Smooth muscle cell (in vitro differentiated cells): ENCODE measurements around the gene LIPC. TPM values are rescaled to one million over a fixed set of nuclear protein-coding genes. Genes with fewer than 3 reads are reported as not detected.

Experiments
- DNase-seq: peaks from one replicate; lab custom pipeline; 2025; ENCODE audit not compliant: unreplicated experiment; lab: John Stamatoyannopoulos, UW
- H2AFZ ChIP-seq: fragments of 200-600 bp; sonication (generic); 2 replicates; pipeline ENCODE4 v1.6.0; 2016; ENCODE audit warnings: antibody characterized with exemption, low read depth, mild to moderate bottlenecking
- H3F3A ChIP-seq: fragments of 200-600 bp; sonication (generic); 2 replicates; pipeline ENCODE4 v1.6.0; 2017; ENCODE audit warnings: antibody characterized with exemption, low read depth
- H3K27ac ChIP-seq: fragments of 200-600 bp; sonication (generic); 2 replicates; pipeline ENCODE4 v1.5.1; 2016; ENCODE audit warnings: low read depth, mild to moderate bottlenecking
- H3K27me3 ChIP-seq: fragments of 200-600 bp; sonication (generic); 2 replicates; pipeline ENCODE4 v1.6.1; 2016; ENCODE audit warnings: low read depth, mild to moderate bottlenecking
- H3K36me3 ChIP-seq: fragments of 200-600 bp; sonication (generic); 2 replicates; pipeline ENCODE4 v1.5.1; 2016; ENCODE audit warnings: low read depth
- H3K4me1 ChIP-seq: fragments of 200-600 bp; sonication (generic); 2 replicates; pipeline ENCODE4 v1.5.1; 2016; ENCODE audit warnings: low read depth
- H3K4me2 ChIP-seq: fragments of 200-600 bp; sonication (generic); 2 replicates; pipeline ENCODE4 v1.6.0; 2016; ENCODE audit warnings: mild to moderate bottlenecking
- H3K4me3 ChIP-seq: fragments of 200-600 bp; sonication (generic); 2 replicates; pipeline ENCODE4 v1.5.1; 2016; ENCODE audit warnings: mild to moderate bottlenecking
- H3K79me2 ChIP-seq: fragments of 200-600 bp; sonication (generic); 2 replicates; pipeline ENCODE4 v1.6.0; 2016; ENCODE audit warnings: low read depth, mild to moderate bottlenecking
- H3K9ac ChIP-seq: fragments of 200-600 bp; sonication (generic); 2 replicates; pipeline ENCODE4 v1.6.0; 2016; ENCODE audit warnings: low read depth
- H3K9me3 ChIP-seq: fragments of 200-600 bp; sonication (generic); replicated peaks from 2 replicates; pipeline ENCODE4 v1.5.1; 2016; ENCODE audit warnings: low read depth
- H4K20me1 ChIP-seq: fragments of 200-600 bp; sonication (generic); 2 replicates; pipeline ENCODE4 v1.6.0; 2016; ENCODE audit warnings: low read depth
- CTCF ChIP-seq: fragments of 200-600 bp; sonication (generic); IDR thresholded peaks from 2 replicates; pipeline ENCODE4 v1.5.1; 2017; ENCODE audit warnings: borderline replicate concordance, mild to moderate bottlenecking, antibody characterized with exemption; ENCODE audit not compliant: insufficient read depth, poor library complexity, severe bottlenecking
- WGBS: methylation state at CpG from one replicate; pipeline ENCODE4 v1.1.7; 2016; ENCODE audit warnings: low lambda C conversion rate; 5-methylcytosine and 5-hydroxymethylcytosine counted together
- polyA plus RNA-seq: library from polyadenylated mRNA; unstranded; fragments of >200 nt; fragmentation: Nextera tagmentation; extraction: Ambion mirVana; gene quantifications from 2 replicates; pipeline ENCODE4 v1.2.1, GENCODE V29; 2016
- total RNA-seq: library from RNA; depleted of rRNA; stranded (reverse); fragments of >200 nt; gene quantifications from 2 replicates; pipeline ENCODE4 v1.2.3, GENCODE V29; 2014

LIPC gene
- total and polyA plus RNA-seq, 2 experiments from 2014 or later, result not detected

GRCh38 chr15:58442122-58442521 lies 10.3 kb downstream of the LIPC start:
- H3K4me2 ChIP-seq, result no peak overlapping the region
- DNase-seq, result no peak
- H3K4me3 ChIP-seq, result no peak overlapping the region
- no peak overlapping the region for H2AFZ ChIP-seq
- H3K9ac ChIP-seq, result no peak overlapping the region
- H3K9me3 ChIP-seq, result no peaks in the 10 kb centered on the region
- no peaks in the 10 kb centered on the region for H3K79me2 ChIP-seq
- H3K4me1 ChIP-seq, result no peaks in the 10 kb centered on the region
- no peaks in the 10 kb centered on the region for H3K36me3 ChIP-seq
- H3K27ac ChIP-seq, result no peak overlapping the region
- no peaks in the 10 kb centered on the region for H3F3A ChIP-seq
- WGBS, result 60% methylated on average over 4 of the region's 4 CpGs
- no peaks in the 10 kb centered on the region for H3K27me3 ChIP-seq
- no peaks in the 10 kb centered on the region for H4K20me1 ChIP-seq
- TF ChIP-seq CTCF, result no peak

- Histone ChIP-seq H3K9me3 (no peaks in the 10 kb centered on the region), H3K27ac (no peak overlapping the region), H3F3A (no peaks in the 10 kb centered on the region), H4K20me1 (no peaks in the 10 kb centered on the region), H2AFZ (no peak overlapping the region), H3K36me3 (no peaks in the 10 kb centered on the region), H3K79me2 (no peaks in the 10 kb centered on the region), H3K9ac (no peak overlapping the region), H3K4me3 (no peak overlapping the region), H3K27me3 (no peaks in the 10 kb centered on the region), H3K4me2 (no peak overlapping the region), H3K4me1 (no peaks in the 10 kb centered on the region)
- 96% methylated on average over 4 of the region's 4 CpGs for WGBS
- no peak for TF ChIP-seq CTCF
- DNase-seq, result no peak
Measured at GRCh38 chr15:58443308-58443707, 11.5 kb downstream of the LIPC start.

GRCh38 chr15:58444056-58444455 lies 12.3 kb downstream of the LIPC start:
- DNase-seq, result no peak
- H3K36me3 ChIP-seq, result no peaks in the 10 kb centered on the region
- WGBS, result 80% methylated on average over 7 of the region's 7 CpGs
- H3K4me2 ChIP-seq, result no peak overlapping the region
- no peaks in the 10 kb centered on the region for H3K27me3 ChIP-seq
- no peaks in the 10 kb centered on the region for H3K79me2 ChIP-seq
- no peaks in the 10 kb centered on the region for H3F3A ChIP-seq
- TF ChIP-seq CTCF, result no peak
- H3K4me1 ChIP-seq, result no peaks in the 10 kb centered on the region
- H3K9ac ChIP-seq, result no peak overlapping the region
- H3K27ac ChIP-seq, result no peak overlapping the region
- no peak overlapping the region for H3K4me3 ChIP-seq
- no peaks in the 10 kb centered on the region for H4K20me1 ChIP-seq
- H2AFZ ChIP-seq, result no peak overlapping the region
- no peaks in the 10 kb centered on the region for H3K9me3 ChIP-seq

- no peak overlapping the region for H2AFZ ChIP-seq
- TF ChIP-seq CTCF, result no peak
- H3K4me1 ChIP-seq, result no peaks in the 10 kb centered on the region
Measured at GRCh38 chr15:58444658-58445332, 13.0 kb downstream of the LIPC start.

More at GRCh38 chr15:58444658-58445332, 13.0 kb downstream of the LIPC start:
- no peak overlapping the region for H3K4me2 ChIP-seq
- H3K79me2 ChIP-seq, result no peaks in the 10 kb centered on the region
- no peaks in the 10 kb centered on the region for H3K9me3 ChIP-seq
- H3K4me3 ChIP-seq, result no peak overlapping the region
- H3K27me3 ChIP-seq, result no peaks in the 10 kb centered on the region
- no peaks in the 10 kb centered on the region for H3F3A ChIP-seq
- WGBS, result 79% methylated on average over 11 of the region's 11 CpGs
- no peak overlapping the region for H3K9ac ChIP-seq
- no peak for DNase-seq
- no peaks in the 10 kb centered on the region for H4K20me1 ChIP-seq
- H3K36me3 ChIP-seq, result no peaks in the 10 kb centered on the region
- no peak overlapping the region for H3K27ac ChIP-seq
